Gastrocnemius medialis (tissue), 4 donors: ENCODE measurements around the gene PDRG1.

Experiments used
- CTCF ChIP-seq, 5 experiments: fragments of 450-650 bp in 3 of 5; fragments of 200-600 bp in 2 of 5; sonication (generic) in 2 of 5; IDR thresholded peaks in 4 of 5; conservative IDR thresholded peaks in 1 of 5; 1 replicate in 4 of 5; 2 replicates in 1 of 5; pipeline ENCODE4 v1.5.1; 2016 to 2019; ENCODE audit warnings: antibody characterized with exemption in 5 of 5, mild to moderate bottlenecking in 3 of 5, moderate library complexity in 3 of 5
- POLR2A ChIP-seq, 2 donors: fragments of 450-650 bp; IDR thresholded peaks; one replicate each; pipeline ENCODE4 v1.6.1; 2017; ENCODE audit warnings: antibody characterized with exemption in 2 of 2, mild to moderate bottlenecking in 2 of 2, moderate library complexity in 2 of 2

GRCh38 chr20:31920275-31920855 lies 31.5 kb downstream of the PDRG1 start:
- TF ChIP-seq CTCF (IDR thresholded peaks at IDR 0.05 in 4 of 5, conservative IDR thresholded peaks at IDR 0.05 in 1 of 5) (no peak), POLR2A (IDR thresholded peaks at IDR 0.05) (no peak)
